Body of pancreas (tissue), 4 donors: ENCODE measurements around the gene MBNL1.

Experiments
- POLR2A ChIP-seq, 3 donors: fragments of 450-650 bp; IDR thresholded peaks; one replicate each; pipeline ENCODE4 v1.6.1; 2016; ENCODE audit warnings: antibody characterized with exemption in 3 of 3, mild to moderate bottlenecking in 2 of 3
- TF ChIP-seq, protein P1 (sequence below), 7 experiments: fragments of 450-650 bp in 4 of 7; fragments of 200-600 bp in 3 of 7; sonication (generic) in 3 of 7; IDR thresholded peaks; one replicate each; pipeline ENCODE4 v1.5.1; 2016 to 2019; ENCODE audit warnings: antibody characterized with exemption in 7 of 7

DNA sequence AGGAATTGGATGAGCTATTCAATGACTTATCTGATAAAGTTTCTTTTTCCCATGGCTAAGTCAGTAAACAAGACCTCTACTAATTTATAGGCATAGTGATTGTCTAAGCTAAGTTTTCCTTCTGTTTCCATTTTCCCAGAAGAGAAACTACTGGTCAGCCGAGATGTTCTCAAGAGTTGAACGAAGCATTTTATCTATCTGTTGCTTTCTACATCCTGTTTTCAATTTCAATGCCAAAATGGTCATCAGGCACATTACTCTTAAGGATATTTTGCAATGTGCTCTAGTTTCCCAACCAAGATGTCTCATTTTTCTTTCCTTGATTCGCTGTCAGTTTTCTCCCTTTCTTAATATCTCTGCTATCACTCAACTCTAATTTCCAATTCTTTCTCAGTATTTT, 228.7 kb downstream of the MBNL1 start:
- TF ChIP-seq, protein P1, sequence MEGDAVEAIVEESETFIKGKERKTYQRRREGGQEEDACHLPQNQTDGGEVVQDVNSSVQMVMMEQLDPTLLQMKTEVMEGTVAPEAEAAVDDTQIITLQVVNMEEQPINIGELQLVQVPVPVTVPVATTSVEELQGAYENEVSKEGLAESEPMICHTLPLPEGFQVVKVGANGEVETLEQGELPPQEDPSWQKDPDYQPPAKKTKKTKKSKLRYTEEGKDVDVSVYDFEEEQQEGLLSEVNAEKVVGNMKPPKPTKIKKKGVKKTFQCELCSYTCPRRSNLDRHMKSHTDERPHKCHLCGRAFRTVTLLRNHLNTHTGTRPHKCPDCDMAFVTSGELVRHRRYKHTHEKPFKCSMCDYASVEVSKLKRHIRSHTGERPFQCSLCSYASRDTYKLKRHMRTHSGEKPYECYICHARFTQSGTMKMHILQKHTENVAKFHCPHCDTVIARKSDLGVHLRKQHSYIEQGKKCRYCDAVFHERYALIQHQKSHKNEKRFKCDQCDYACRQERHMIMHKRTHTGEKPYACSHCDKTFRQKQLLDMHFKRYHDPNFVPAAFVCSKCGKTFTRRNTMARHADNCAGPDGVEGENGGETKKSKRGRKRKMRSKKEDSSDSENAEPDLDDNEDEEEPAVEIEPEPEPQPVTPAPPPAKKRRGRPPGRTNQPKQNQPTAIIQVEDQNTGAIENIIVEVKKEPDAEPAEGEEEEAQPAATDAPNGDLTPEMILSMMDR (IDR thresholded peaks at IDR 0.05) = no peak
- no peak for TF ChIP-seq POLR2A (IDR thresholded peaks at IDR 0.05)
